ENCODE results near the gene GSG1L. TPM values are rescaled to one million over a fixed set of nuclear protein-coding genes. Genes with fewer than 3 reads are reported as not detected.

GSG1L gene
- total RNA-seq, 4 donors from 2014 or later: not detected

DNA sequence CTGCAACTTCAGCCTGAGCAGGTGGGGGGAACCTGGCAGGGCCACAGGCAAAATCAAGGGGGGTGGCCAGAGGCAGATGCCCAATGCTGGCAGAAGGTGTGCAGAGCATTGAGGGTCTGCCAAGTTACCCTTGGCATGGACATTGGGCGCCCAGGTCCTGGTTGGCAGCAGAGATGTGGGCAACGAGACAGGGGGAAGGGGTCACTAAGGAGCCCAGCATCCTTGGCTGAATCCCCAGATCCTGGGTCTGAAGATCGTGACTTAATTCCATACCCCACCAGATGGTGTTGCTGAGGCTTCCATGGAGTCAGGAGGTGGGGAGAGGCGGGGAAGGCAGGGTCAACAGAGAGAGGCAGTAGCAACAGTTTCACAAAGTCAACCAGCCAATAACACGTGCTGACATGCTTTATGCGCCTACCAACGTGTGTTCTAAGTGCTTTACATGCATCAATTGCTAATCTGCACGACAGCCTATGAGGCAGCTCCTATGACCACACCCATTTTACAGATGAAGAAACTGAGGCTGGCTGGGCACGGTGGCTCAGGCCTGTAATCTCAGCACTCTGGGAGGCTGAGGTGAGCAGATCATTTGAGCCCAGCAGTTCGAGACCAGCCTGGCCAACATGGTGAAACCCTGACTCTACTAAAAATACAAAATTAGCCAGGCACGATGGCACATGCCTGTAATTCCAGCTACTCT, 83.3 kb downstream of the GSG1L start:
- TF ChIP-seq, protein P1, sequence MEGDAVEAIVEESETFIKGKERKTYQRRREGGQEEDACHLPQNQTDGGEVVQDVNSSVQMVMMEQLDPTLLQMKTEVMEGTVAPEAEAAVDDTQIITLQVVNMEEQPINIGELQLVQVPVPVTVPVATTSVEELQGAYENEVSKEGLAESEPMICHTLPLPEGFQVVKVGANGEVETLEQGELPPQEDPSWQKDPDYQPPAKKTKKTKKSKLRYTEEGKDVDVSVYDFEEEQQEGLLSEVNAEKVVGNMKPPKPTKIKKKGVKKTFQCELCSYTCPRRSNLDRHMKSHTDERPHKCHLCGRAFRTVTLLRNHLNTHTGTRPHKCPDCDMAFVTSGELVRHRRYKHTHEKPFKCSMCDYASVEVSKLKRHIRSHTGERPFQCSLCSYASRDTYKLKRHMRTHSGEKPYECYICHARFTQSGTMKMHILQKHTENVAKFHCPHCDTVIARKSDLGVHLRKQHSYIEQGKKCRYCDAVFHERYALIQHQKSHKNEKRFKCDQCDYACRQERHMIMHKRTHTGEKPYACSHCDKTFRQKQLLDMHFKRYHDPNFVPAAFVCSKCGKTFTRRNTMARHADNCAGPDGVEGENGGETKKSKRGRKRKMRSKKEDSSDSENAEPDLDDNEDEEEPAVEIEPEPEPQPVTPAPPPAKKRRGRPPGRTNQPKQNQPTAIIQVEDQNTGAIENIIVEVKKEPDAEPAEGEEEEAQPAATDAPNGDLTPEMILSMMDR (IDR thresholded peaks at IDR 0.05; ENCODE audit: low read depth): no peak

DNA sequence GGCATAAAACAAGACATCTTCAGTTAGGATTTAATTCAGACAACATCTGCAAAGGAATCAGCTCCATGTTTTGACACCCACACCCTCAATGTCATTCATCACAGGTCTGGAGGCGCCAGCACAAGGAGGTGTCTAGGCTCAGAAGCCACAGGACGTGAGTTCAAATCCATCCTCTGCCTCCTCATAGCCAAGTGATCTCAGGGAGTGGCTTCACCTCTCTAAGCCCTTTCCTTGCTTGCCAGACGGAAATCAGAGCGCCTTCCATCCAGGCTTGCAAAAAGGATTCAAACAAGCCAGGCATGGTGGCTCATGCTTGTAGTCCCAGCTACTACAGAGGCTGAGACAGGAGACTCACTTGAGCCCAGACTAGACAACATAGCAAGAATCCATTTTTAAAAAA, 84.6 kb downstream of the GSG1L start:
- TF ChIP-seq, protein P1 (IDR thresholded peaks at IDR 0.05; ENCODE audit: low read depth): no peak

DNA sequence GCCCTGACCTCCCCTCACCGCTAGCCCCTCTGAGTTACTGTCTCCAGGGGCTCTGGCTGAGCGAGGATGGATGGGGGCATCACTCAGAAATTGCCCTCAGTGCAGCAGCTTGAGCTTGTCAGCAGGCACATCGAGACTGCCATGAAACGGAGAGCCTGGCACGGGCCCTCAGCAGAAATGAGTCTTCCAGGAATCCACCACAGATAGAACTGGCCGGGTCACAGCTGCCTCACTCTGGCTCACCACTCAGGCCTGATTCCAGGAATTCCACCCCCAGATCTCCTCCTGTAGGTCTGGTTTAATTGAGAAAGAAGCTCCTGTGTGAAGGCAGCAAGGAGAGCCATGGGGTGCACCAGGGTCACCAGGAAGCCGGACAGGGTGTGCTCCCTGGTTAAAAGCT, 85.5 kb downstream of the GSG1L start:
- TF ChIP-seq, protein P1 (IDR thresholded peaks at IDR 0.05; ENCODE audit: low read depth): no peak

DNA sequence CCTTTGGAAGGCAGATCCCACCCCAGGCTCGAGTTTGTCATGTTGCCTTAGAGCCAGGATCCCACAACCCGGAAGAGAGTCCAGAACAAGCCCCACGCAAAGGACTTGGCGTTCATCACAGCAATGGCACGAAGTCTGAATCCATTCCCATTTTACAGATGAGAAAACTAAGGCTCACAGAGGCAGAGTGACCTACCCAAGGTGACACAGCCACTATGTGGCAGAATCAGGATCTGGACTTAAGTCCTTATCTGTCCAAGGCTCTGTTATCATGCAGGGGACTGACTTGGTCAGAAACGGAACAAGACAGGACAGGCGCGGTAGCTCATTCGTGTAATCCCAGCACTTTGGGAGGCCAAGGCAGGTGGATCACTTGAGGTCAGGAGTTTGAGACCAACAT, 86.5 kb downstream of the GSG1L start:
- TF ChIP-seq, protein P1 (IDR thresholded peaks at IDR 0.05; ENCODE audit: low read depth): no peak

DNA sequence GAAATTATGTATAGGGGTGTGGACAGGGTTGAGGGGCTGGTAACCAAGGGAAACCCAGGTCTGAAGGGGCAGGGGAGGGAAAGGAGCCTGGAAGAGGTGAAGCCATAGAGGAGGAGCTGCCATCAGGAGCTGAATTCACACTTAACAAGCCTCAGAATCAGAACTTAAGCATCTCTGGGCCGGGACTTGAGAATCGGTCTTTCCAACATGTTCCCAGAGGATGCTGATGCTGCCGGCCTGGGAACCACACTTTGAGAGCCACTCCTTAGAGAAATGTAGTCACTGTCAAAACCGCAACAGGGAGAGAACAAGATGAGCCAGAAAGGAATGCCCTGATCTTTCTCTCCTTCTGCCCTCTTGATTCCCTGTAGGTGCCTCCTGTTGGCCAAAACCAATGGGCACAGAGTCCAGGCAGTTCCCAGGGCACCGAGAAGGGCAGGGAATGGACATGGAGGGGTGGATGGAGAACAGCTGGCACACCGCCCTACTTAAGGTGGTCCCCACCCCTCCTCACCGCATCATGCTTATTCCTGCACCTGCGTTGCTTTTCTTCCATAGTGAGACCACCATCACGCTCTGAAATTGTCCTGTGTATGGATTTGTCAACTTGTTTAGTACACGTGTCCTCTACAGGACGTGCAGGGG, 88.5 kb downstream of the GSG1L start:
- TF ChIP-seq, protein P1 (IDR thresholded peaks at IDR 0.05; ENCODE audit: low read depth): no peak

DNA sequence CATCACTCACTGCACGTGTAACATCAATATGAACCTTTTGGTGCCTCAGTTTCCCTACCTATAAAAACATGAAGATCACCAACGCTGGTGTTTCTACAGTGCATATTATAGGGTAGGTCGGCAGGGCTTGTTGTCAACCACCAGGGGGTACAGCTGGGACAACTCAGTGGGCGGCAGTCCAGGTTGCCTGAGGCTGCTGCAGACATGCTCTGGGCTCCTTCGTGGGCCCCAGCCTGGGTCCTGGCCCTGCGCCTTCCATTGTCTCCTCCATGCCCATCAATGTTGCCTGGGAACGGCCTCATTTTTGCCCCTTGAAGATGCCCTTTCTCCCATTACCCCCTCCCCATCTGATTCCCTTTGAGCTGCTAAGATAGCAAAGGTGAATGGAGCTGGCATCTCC, 89.8 kb downstream of the GSG1L start:
- TF ChIP-seq, protein P1 (IDR thresholded peaks at IDR 0.05; ENCODE audit: low read depth): no peak

DNA sequence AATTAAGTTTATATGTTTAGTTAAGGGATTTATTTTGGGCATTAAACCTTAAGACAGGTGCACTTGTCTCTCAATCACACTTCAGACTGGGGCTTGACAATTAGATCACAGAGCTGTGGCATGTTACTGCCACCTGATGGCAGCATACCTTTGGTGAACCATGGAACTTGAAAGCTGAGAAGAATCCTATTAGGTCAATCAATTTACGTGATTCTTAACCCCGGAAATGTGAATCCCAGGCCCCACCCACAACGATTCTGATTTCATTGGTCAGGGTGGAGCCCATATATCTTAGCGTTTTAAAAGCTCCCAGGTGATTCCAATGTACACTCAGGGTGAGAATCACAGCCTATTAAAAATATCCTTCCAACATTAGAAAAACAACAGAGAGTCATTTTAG, 91.0 kb downstream of the GSG1L start:
- TF ChIP-seq, protein P1 (IDR thresholded peaks at IDR 0.05; ENCODE audit: low read depth): no peak
